ENCODE results near the gene CINP.
A peak's percentile ranks its signal among the peaks of the same experiment; 100 is the strongest.

CINP gene

GRCh38 chr14:102320671-102321455, 41.8 kb downstream of the CINP start:
- peaks cover 18% of the 10 kb centered on the region for H3K79me1 ChIP-seq (replicated peaks; ENCODE audit: low read length, poor library complexity, severe bottlenecking)
- no peak overlapping the region for H2AFZ ChIP-seq (ENCODE audit: low read depth, low read length)
- no peaks in the 10 kb centered on the region for H3K9me3 ChIP-seq (ENCODE audit: control insufficient read depth, low read length)
- no peak overlapping the region for H2BK120ac ChIP-seq (ENCODE audit: low read depth, low read length)
- H2BK5ac ChIP-seq (ENCODE audit: low read depth, low read length, poor library complexity, severe bottlenecking): no peak overlapping the region
- no peak overlapping the region for H2AK5ac ChIP-seq (ENCODE audit: low read length, severe bottlenecking)
- H3K4ac ChIP-seq (ENCODE audit: low read depth in 1 of 2, low read length in 2 of 2): peak overlapping the region in 1 of 2 experiments; percentile 85
- peak overlapping the region in 1 of 2 experiments; percentile 84 for H3K4me3 ChIP-seq (ENCODE audit: insufficient read depth in 1 of 2, low read depth in 1 of 2, low read length in 2 of 2)
- no peak overlapping the region for H3K27ac ChIP-seq (ENCODE audit: low read length, poor library complexity, severe bottlenecking)
- H3K18ac ChIP-seq (ENCODE audit: low read depth in 1 of 2, low read length in 2 of 2): no peak overlapping the region
- WGBS: 97% methylated on average over 16 of the region's 17 CpGs
- DNase-seq: no peak
- H4K91ac ChIP-seq (ENCODE audit: low read length): no peak overlapping the region
- H3K4me2 ChIP-seq (ENCODE audit: low read length, poor library complexity, severe bottlenecking): peak overlapping the region; percentile 63
- peak overlapping the region; percentile 91 for H3K9ac ChIP-seq (ENCODE audit: low read length)
- H3K14ac ChIP-seq (ENCODE audit: low read length in 2 of 2): no peak overlapping the region
- peak overlapping the region; percentile 53 for H4K8ac ChIP-seq (ENCODE audit: low read length)
- no peaks in the 10 kb centered on the region for H3K27me3 ChIP-seq (ENCODE audit: control insufficient read depth in 1 of 2, insufficient read depth in 1 of 2, low read length in 2 of 2)
- H2BK12ac ChIP-seq (ENCODE audit: low read length in 2 of 2): peak overlapping the region in 1 of 2 experiments; percentile 1
- peaks cover 3 to 4% of the 10 kb centered on the region in 2 experiments for H3K36me3 ChIP-seq (ENCODE audit: control insufficient read depth in 1 of 2, insufficient read depth in 2 of 2, low read depth in 1 of 2, low read length in 2 of 2)
- H3K23ac ChIP-seq (ENCODE audit: low read length in 2 of 2): no peak overlapping the region
- peaks cover 12% of the 10 kb centered on the region for H3K4me1 ChIP-seq (ENCODE audit: control insufficient read depth, insufficient read depth, low read depth, low read length)
- H2BK15ac ChIP-seq (ENCODE audit: low read depth, poor library complexity, severe bottlenecking): no peak overlapping the region

GRCh38 chr14:102320033-102320660, 42.5 kb downstream of the CINP start:
- H2AK5ac ChIP-seq (ENCODE audit: low read length, severe bottlenecking): no peak overlapping the region
- peak overlapping the region; percentile 63 for H3K4me2 ChIP-seq (ENCODE audit: low read length, poor library complexity, severe bottlenecking)
- H3K27me3 ChIP-seq (ENCODE audit: control insufficient read depth in 1 of 2, insufficient read depth in 1 of 2, low read length in 2 of 2): no peaks in the 10 kb centered on the region
- peaks cover 0 to 3% of the 10 kb centered on the region in 2 experiments for H3K36me3 ChIP-seq (ENCODE audit: control insufficient read depth in 1 of 2, insufficient read depth in 2 of 2, low read depth in 1 of 2, low read length in 2 of 2)
- peaks cover 18% of the 10 kb centered on the region for H3K79me1 ChIP-seq (replicated peaks; ENCODE audit: low read length, poor library complexity, severe bottlenecking)
- no peaks in the 10 kb centered on the region for H3K9me3 ChIP-seq (ENCODE audit: control insufficient read depth, low read length)
- peaks cover 12% of the 10 kb centered on the region for H3K4me1 ChIP-seq (ENCODE audit: control insufficient read depth, insufficient read depth, low read depth, low read length)
- peak overlapping the region; percentile 76 to 86 for H3K18ac ChIP-seq (ENCODE audit: low read depth in 1 of 2, low read length in 2 of 2)
- WGBS: 9% methylated on average over 23 of the region's 30 CpGs
- no peak overlapping the region for H2BK5ac ChIP-seq (ENCODE audit: low read depth, low read length, poor library complexity, severe bottlenecking)
- H4K91ac ChIP-seq (ENCODE audit: low read length): no peak overlapping the region
- no peak overlapping the region for H2BK12ac ChIP-seq (ENCODE audit: low read length in 2 of 2)
- peak overlapping the region; percentile 12 for H2BK15ac ChIP-seq (ENCODE audit: low read depth, poor library complexity, severe bottlenecking)
- peak overlapping the region; percentile 37 to 85 for H3K4ac ChIP-seq (ENCODE audit: low read depth in 1 of 2, low read length in 2 of 2)
- peak overlapping the region; percentile 79 to 84 for H3K4me3 ChIP-seq (ENCODE audit: insufficient read depth in 1 of 2, low read depth in 1 of 2, low read length in 2 of 2)
- peak overlapping the region; percentile 92 for H4K8ac ChIP-seq (ENCODE audit: low read length)
- peak overlapping the region; percentile 91 for H3K9ac ChIP-seq (ENCODE audit: low read length)
- H3K23ac ChIP-seq (ENCODE audit: low read length in 2 of 2): no peak overlapping the region
- H3K14ac ChIP-seq (ENCODE audit: low read length in 2 of 2): no peak overlapping the region
- peak; percentile 73 for DNase-seq
- peak overlapping the region; percentile 57 for H2BK120ac ChIP-seq (ENCODE audit: low read depth, low read length)
- H2AFZ ChIP-seq (ENCODE audit: low read depth, low read length): peak overlapping the region; percentile 68
- H3K27ac ChIP-seq (ENCODE audit: low read length, poor library complexity, severe bottlenecking): no peak overlapping the region

GRCh38 chr14:102319351-102320032, 43.2 kb downstream of the CINP start, which contains the start of gene ZNF839:
TSS of gene ZNF839 (plus strand) at chr14:102319746. CDS start at chr14:102319766, 20 bp downstream.
- Histone ChIP-seq H4K8ac (ENCODE audit: low read length) (peak within 1 kb of the TSS; percentile 92), H3K4me1 (ENCODE audit: control insufficient read depth, insufficient read depth, low read depth, low read length) (peaks cover 15% of the 10 kb centered on the region), H3K79me1 (replicated peaks; ENCODE audit: low read length, poor library complexity, severe bottlenecking) (peaks cover 18% of the 10 kb centered on the region), H3K9me3 (ENCODE audit: control insufficient read depth, low read length) (no peaks in the 10 kb centered on the region), H3K4ac (ENCODE audit: low read depth in 1 of 2, low read length in 2 of 2) (peak within 1 kb of the TSS; percentile 37 to 85), H3K36me3 (ENCODE audit: control insufficient read depth in 1 of 2, insufficient read depth in 2 of 2, low read depth in 1 of 2, low read length in 2 of 2) (peaks cover 0 to 3% of the 10 kb centered on the region in 2 experiments), H2BK15ac (ENCODE audit: low read depth, poor library complexity, severe bottlenecking) (peak within 1 kb of the TSS; percentile 79), H2AFZ (ENCODE audit: low read depth, low read length) (peak within 1 kb of the TSS; percentile 78), H3K14ac (ENCODE audit: low read length in 2 of 2) (no peak within 1 kb of the TSS), H2BK120ac (ENCODE audit: low read depth, low read length) (peak within 1 kb of the TSS; percentile 81), H2BK5ac (ENCODE audit: low read depth, low read length, poor library complexity, severe bottlenecking) (peak within 1 kb of the TSS; percentile 39), H4K91ac (ENCODE audit: low read length) (no peak within 1 kb of the TSS), H3K23ac (ENCODE audit: low read length in 2 of 2) (no peak within 1 kb of the TSS), H3K9ac (ENCODE audit: low read length) (peak within 1 kb of the TSS; percentile 91), H3K27ac (ENCODE audit: low read length, poor library complexity, severe bottlenecking) (peak within 1 kb of the TSS; percentile 48), H2BK12ac (ENCODE audit: low read length in 2 of 2) (peak within 1 kb of the TSS; percentile 4 to 23), H2AK5ac (ENCODE audit: low read length, severe bottlenecking) (peak within 1 kb of the TSS; percentile 42), H3K27me3 (ENCODE audit: control insufficient read depth in 1 of 2, insufficient read depth in 1 of 2, low read length in 2 of 2) (no peaks in the 10 kb centered on the region), H3K18ac (ENCODE audit: low read depth in 1 of 2, low read length in 2 of 2) (peak within 1 kb of the TSS; percentile 76 to 86), H3K4me2 (ENCODE audit: low read length, poor library complexity, severe bottlenecking) (peak within 1 kb of the TSS; percentile 64), H3K4me3 (ENCODE audit: insufficient read depth in 1 of 2, low read depth in 1 of 2, low read length in 2 of 2) (peak within 1 kb of the TSS; percentile 79 to 84)
- peak; percentile 91 for DNase-seq
- 2% methylated on average over 67 of the region's 71 CpGs for whole genome bisulfite sequencing
